Loucy (cell line): ENCODE measurements around the gene MPP3.

Experiments used
- H2AFZ ChIP-seq: fragments of 200-600 bp; sonication (generic); 2 replicates; pipeline ENCODE4 v1.6.0; 2016; ENCODE audit warnings: antibody characterized with exemption, mild to moderate bottlenecking, low read length, moderate library complexity
- H3F3A ChIP-seq: fragments of 200-600 bp; 2 replicates; pipeline ENCODE4 v1.6.0; 2016; ENCODE audit warnings: antibody characterized with exemption, low read depth, mild to moderate bottlenecking
- H3K27me3 ChIP-seq: fragments of 200-600 bp; sonication (generic); 2 replicates; pipeline ENCODE4 v1.6.1; 2014; ENCODE audit warnings: low read length, mild to moderate bottlenecking; ENCODE audit not compliant: insufficient read depth, poor library complexity, severe bottlenecking
- H3K36me3 ChIP-seq: fragments of 200-600 bp; sonication (generic); 2 replicates; pipeline ENCODE4 v1.6.1; 2016; ENCODE audit warnings: low read length; ENCODE audit not compliant: insufficient read depth
- H3K4me1 ChIP-seq: fragments of 200-600 bp; sonication (generic); 2 replicates; pipeline ENCODE4 v1.5.1; 2014; ENCODE audit warnings: low read length, mild to moderate bottlenecking; ENCODE audit not compliant: insufficient read depth, poor library complexity, severe bottlenecking
- H3K4me2 ChIP-seq: fragments of 200-600 bp; sonication (generic); 2 replicates; pipeline ENCODE4 v1.6.0; 2014; ENCODE audit warnings: antibody characterized with exemption, low read length, low read depth, mild to moderate bottlenecking; ENCODE audit not compliant: poor library complexity, severe bottlenecking
- H3K4me3 ChIP-seq: fragments of 200-600 bp; sonication (generic); 2 replicates; pipeline ENCODE4 v1.5.1; 2014; ENCODE audit warnings: low read length, mild to moderate bottlenecking, mixed read lengths; ENCODE audit not compliant: poor library complexity, severe bottlenecking
- H3K79me2 ChIP-seq: fragments of 200-600 bp; sonication (generic); 2 replicates; pipeline ENCODE4 v1.6.1; 2014; ENCODE audit warnings: low read length; ENCODE audit not compliant: insufficient read depth
- H3K9ac ChIP-seq: fragments of 200-600 bp; sonication (generic); 2 replicates; pipeline ENCODE4 v1.6.0; 2014; ENCODE audit warnings: mild to moderate bottlenecking, low read depth, low read length, moderate library complexity; ENCODE audit not compliant: poor library complexity, severe bottlenecking
- H3K9me2 ChIP-seq: fragments of 200-600 bp; sonication (generic); replicated peaks from 2 replicates; pipeline ENCODE4 v1.6.1; 2016; ENCODE audit warnings: low read depth, low read length, mixed read lengths
- H3K9me3 ChIP-seq: fragments of 200-600 bp; sonication (generic); 2 replicates; pipeline ENCODE4 v1.6.1; 2014; ENCODE audit warnings: mild to moderate bottlenecking, antibody characterized with exemption, low read length, low read depth; ENCODE audit not compliant: insufficient read depth
- H4K20me1 ChIP-seq: fragments of 200-600 bp; sonication (generic); 2 replicates; pipeline ENCODE4 v1.6.0; 2014; ENCODE audit warnings: antibody characterized with exemption, low read length, mild to moderate bottlenecking; ENCODE audit not compliant: insufficient read depth, poor library complexity, severe bottlenecking
- EZH2phosphoT487 ChIP-seq: fragments of 200-600 bp; IDR thresholded peaks from 2 replicates; pipeline ENCODE4 v1.6.1; 2018; ENCODE audit warnings: antibody characterized with exemption, mild to moderate bottlenecking, moderate library complexity, borderline replicate concordance
- TF ChIP-seq, protein P1 (sequence below): fragments of 200-600 bp; sonication (generic); conservative IDR thresholded peaks from 2 replicates; pipeline ENCODE4 v1.5.1; 2014; ENCODE audit warnings: mild to moderate bottlenecking, antibody characterized with exemption, low read length

MPP3 gene, protein sequence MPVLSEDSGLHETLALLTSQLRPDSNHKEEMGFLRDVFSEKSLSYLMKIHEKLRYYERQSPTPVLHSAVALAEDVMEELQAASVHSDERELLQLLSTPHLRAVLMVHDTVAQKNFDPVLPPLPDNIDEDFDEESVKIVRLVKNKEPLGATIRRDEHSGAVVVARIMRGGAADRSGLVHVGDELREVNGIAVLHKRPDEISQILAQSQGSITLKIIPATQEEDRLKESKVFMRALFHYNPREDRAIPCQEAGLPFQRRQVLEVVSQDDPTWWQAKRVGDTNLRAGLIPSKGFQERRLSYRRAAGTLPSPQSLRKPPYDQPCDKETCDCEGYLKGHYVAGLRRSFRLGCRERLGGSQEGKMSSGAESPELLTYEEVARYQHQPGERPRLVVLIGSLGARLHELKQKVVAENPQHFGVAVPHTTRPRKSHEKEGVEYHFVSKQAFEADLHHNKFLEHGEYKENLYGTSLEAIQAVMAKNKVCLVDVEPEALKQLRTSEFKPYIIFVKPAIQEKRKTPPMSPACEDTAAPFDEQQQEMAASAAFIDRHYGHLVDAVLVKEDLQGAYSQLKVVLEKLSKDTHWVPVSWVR

DNA sequence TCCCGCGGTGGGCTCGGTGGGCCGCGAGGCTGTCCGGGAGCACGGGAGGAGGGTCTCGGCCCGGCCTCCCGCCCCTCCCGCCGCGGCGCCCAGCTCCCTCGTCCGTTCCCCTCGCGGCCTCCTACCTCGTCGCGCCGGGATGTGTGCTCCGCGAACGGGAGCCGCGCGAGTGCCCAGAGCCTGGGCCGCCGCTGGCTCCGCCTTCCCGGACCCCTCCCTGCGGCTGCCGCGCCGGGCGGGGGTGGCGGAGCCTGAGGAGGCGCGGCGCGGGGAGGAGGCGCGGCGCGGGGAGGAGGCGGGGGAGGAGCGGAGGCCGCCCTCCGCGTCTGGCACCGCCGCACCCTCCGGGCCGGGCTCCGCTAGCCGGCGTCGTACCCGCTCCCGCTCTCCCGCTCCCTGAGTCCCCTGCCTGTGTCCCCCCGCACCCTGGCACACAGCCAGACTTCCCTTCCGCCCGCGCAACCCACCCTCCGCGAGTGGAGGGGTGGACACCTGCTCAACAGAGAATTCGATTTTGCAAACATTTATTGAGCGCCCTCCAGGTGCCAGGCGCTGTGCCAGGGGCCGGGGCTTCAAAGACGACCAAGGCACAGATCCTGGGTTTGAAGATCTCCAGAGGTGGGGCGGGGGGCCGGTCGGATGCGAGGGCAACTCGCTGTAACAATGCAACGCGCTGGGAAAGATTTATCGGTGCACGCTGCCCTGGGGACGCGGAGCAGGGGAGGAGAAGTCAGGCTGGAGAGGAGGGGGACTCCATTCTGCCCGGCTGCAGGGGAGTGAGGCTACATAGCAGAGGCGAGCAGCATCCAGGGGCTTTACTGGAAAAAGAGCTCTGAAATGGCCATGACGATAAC lies at the start of gene MPP3:
MPP3 (minus strand) TSS at position 171 of the 854 bp plus-strand sequence. CDS start 1,240 bp downstream, outside the sequence.
- peak within 1 kb of the TSS; percentile 68 for H2AFZ ChIP-seq
- H3K9ac ChIP-seq, result no peak within 1 kb of the TSS
- peak within 1 kb of the TSS; percentile 62 for H3K4me2 ChIP-seq
- H4K20me1 ChIP-seq, result no peaks in the 10 kb centered on the region
- H3K9me3 ChIP-seq, result no peaks in the 10 kb centered on the region
- H3K36me3 ChIP-seq, result no peaks in the 10 kb centered on the region
- H3F3A ChIP-seq, result no peaks in the 10 kb centered on the region
- H3K4me3 ChIP-seq, result peak within 1 kb of the TSS; percentile 45
- peaks cover 34% of the 10 kb centered on the region for H3K27me3 ChIP-seq
- TF ChIP-seq EZH2phosphoT487, result no peak
- TF ChIP-seq, protein P1, sequence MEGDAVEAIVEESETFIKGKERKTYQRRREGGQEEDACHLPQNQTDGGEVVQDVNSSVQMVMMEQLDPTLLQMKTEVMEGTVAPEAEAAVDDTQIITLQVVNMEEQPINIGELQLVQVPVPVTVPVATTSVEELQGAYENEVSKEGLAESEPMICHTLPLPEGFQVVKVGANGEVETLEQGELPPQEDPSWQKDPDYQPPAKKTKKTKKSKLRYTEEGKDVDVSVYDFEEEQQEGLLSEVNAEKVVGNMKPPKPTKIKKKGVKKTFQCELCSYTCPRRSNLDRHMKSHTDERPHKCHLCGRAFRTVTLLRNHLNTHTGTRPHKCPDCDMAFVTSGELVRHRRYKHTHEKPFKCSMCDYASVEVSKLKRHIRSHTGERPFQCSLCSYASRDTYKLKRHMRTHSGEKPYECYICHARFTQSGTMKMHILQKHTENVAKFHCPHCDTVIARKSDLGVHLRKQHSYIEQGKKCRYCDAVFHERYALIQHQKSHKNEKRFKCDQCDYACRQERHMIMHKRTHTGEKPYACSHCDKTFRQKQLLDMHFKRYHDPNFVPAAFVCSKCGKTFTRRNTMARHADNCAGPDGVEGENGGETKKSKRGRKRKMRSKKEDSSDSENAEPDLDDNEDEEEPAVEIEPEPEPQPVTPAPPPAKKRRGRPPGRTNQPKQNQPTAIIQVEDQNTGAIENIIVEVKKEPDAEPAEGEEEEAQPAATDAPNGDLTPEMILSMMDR, result no peak
- H3K79me2 ChIP-seq, result no peaks in the 10 kb centered on the region
- H3K4me1 ChIP-seq, result no peaks in the 10 kb centered on the region
- H3K9me2 ChIP-seq, result no peaks in the 10 kb centered on the region

DNA sequence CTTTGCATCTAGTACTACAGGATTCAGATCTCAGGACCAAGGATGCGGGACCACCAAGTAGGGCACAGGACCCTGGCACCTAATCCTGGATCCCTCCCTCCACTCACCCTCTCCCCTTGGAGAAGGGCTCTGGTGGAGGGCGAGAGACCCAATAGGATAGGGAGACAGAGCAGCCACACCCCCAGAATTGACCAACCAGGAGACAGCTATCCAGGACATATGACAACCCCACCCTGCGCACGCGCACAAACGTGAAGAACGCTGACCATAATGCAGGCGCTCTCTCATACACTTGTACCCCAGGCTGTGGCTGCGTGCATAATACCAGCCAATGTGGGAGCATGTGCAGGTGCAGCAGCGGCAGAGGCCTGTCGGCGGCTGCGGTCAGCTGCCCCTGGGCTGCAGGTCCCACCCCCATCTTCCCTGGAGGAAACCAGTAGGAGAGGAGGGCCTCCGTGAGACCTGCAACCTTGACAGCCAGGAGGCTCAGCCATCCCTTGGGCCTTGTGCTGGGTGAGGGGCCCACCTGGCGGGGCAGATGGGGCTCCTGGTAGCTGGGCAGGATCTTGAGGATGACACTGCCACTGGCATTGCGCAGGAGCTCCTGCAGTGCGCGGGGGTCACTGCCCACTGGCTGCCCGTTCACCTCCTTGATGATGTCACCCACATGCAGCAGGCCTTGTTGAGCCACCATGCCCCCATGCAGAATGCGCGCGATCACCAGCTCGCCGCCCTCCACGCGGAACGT lies 49.0 kb upstream of the MPP3 start:
- H3K36me3 ChIP-seq, result peaks cover 7% of the 10 kb centered on the region; the same call in 1 of the 2 replicates
- H3K4me3 ChIP-seq, result no peak overlapping the region
- no peaks in the 10 kb centered on the region for H3K9me2 ChIP-seq
- no peak for TF ChIP-seq EZH2phosphoT487
- TF ChIP-seq, protein P1, result no peak
- no peaks in the 10 kb centered on the region for H3K4me1 ChIP-seq
- no peaks in the 10 kb centered on the region for H3K27me3 ChIP-seq
- H4K20me1 ChIP-seq, result no peaks in the 10 kb centered on the region
- no peaks in the 10 kb centered on the region for H3K9me3 ChIP-seq
- H2AFZ ChIP-seq, result no peak overlapping the region
- no peak overlapping the region for H3K4me2 ChIP-seq
- H3F3A ChIP-seq, result no peaks in the 10 kb centered on the region
- H3K79me2 ChIP-seq, result no peaks in the 10 kb centered on the region
- H3K9ac ChIP-seq, result no peak overlapping the region

DNA sequence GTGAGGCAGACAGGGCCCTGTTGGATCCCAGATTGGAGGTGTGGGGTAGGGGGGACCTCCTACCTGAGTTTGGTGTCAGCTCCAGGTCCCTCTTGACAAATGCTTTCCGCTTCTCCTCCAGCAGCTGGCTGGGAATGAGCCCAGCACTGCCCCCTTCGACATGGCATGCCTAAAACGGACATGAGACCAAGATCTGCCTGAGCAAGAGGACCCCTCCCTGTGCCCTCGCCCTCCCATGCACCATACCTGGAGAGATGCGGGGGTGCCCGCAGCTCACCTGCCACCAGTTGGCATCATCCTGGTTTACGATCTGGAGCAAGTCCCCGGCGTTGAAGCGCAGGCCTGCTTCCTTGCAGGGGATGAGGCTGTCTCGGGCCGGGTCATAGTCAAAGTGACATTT lies 48.2 kb upstream of the MPP3 start:
- H3K27me3 ChIP-seq, result no peaks in the 10 kb centered on the region
- H3K79me2 ChIP-seq, result no peaks in the 10 kb centered on the region
- no peaks in the 10 kb centered on the region for H3K9me2 ChIP-seq
- no peak overlapping the region for H3K4me2 ChIP-seq
- H3K36me3 ChIP-seq, result peaks cover 7% of the 10 kb centered on the region; the same call in 1 of the 2 replicates
- H2AFZ ChIP-seq, result no peak overlapping the region
- H3K9me3 ChIP-seq, result no peaks in the 10 kb centered on the region
- H3K9ac ChIP-seq, result no peak overlapping the region
- H3K4me3 ChIP-seq, result no peak overlapping the region
- TF ChIP-seq, protein P1, result no peak
- no peak for TF ChIP-seq EZH2phosphoT487
- no peaks in the 10 kb centered on the region for H3K4me1 ChIP-seq
- no peaks in the 10 kb centered on the region for H4K20me1 ChIP-seq
- no peaks in the 10 kb centered on the region for H3F3A ChIP-seq
